HepG2 (cell line): Measurements from ENCODE around the gene HHIPL1. TPM values are rescaled to one million over a fixed set of nuclear protein-coding genes. Genes with fewer than 3 reads are reported as not detected.

Experiments
- CBX2 ChIP-seq, 2 experiments: fragments of 200-600 bp in 1 of 2; sonication (generic); formaldehyde crosslinking in 1 of 2; IDR thresholded peaks; 2 replicates each; pipeline versions ENCODE4 v1.7.0 to v1.8.1; 2018 to 2022; ENCODE audit warnings: low read depth in 2 of 2, low read length in 1 of 2, mild to moderate bottlenecking in 1 of 2, missing genetic modification reagents in 1 of 2
- ELF1 ChIP-seq: sonication (generic); formaldehyde crosslinking; IDR thresholded peaks from 2 replicates; pipeline ENCODE4 v1.4.0; 2020; ENCODE audit warnings: missing genetic modification reagents
- FOXA1 ChIP-seq, 2 experiments: fragments of 450-650 bp in 1 of 2; sonication (generic) in 1 of 2; formaldehyde crosslinking in 1 of 2; IDR thresholded peaks; 2 replicates each; pipeline versions ENCODE4 v1.4.0 to v1.6.1; 2016 to 2020; ENCODE audit warnings: missing genetic modification reagents in 1 of 2
- FOXJ3 ChIP-seq: sonication (generic); formaldehyde crosslinking; IDR thresholded peaks from 2 replicates; pipeline ENCODE4 v1.4.0; 2020; ENCODE audit warnings: missing genetic modification reagents, mild to moderate bottlenecking, borderline replicate concordance
- KAT2B ChIP-seq: fragments of 150-350 bp; IDR thresholded peaks from 2 replicates; pipeline ENCODE4 v1.6.1; 2014; ENCODE audit warnings: low read depth, low read length, borderline replicate concordance
- KAT7 ChIP-seq: IDR thresholded peaks from 2 replicates; pipeline ENCODE4 v1.6.1; 2018; ENCODE audit warnings: borderline replicate concordance, missing compliant biosample characterization
- KDM4B ChIP-seq: sonication (generic); formaldehyde crosslinking; IDR thresholded peaks from 2 replicates; pipeline ENCODE4 v1.4.0; 2020; ENCODE audit warnings: missing genetic modification reagents
- MAFK ChIP-seq, 2 experiments: IDR thresholded peaks in 1 of 2; conservative IDR thresholded peaks in 1 of 2; 2 replicates each; pipeline ENCODE4 v1.6.1; 2011; ENCODE audit warnings: improper control_type of control experiment in 2 of 2, low read length in 2 of 2
- MBD4 ChIP-seq: IDR thresholded peaks from 2 replicates; pipeline ENCODE4 v1.6.1; 2012; ENCODE audit warnings: low read length, inconsistent platforms, borderline replicate concordance
- MBNL3 ChIP-seq: fragments of 250-450 bp; sonication (Bioruptor Pico); conservative IDR thresholded peaks from 2 replicates; pipeline ENCODE4 v1.8.0; 2022; ENCODE audit warnings: mild to moderate bottlenecking, inconsistent platforms
- NFKBIZ ChIP-seq: IDR thresholded peaks from 2 replicates; pipeline ENCODE4 v1.6.1; 2018; ENCODE audit warnings: missing genetic modification reagents, missing compliant biosample characterization
- NFRKB ChIP-seq: fragments of 450-650 bp; IDR thresholded peaks from 2 replicates; pipeline ENCODE4 v1.6.1; 2017
- NR3C1 ChIP-seq: sonication (generic); formaldehyde crosslinking; IDR thresholded peaks from 2 replicates; pipeline ENCODE4 v1.4.0; 2020; ENCODE audit warnings: missing genetic modification reagents
- PCBP1 ChIP-seq: fragments of 200-400 bp; formaldehyde crosslinking; IDR thresholded peaks from 2 replicates; pipeline ENCODE4 v1.6.1; 2017; ENCODE audit warnings: mild to moderate bottlenecking, low read depth, low read length, borderline replicate concordance
- PHF8 ChIP-seq: sonication (generic); formaldehyde crosslinking; IDR thresholded peaks from 2 replicates; pipeline ENCODE4 v1.5.0; 2020; ENCODE audit warnings: missing genetic modification reagents
- POLR2A ChIP-seq, 2 experiments: IDR thresholded peaks; 2 replicates each; pipeline ENCODE4 v1.6.1; 2011; ENCODE audit warnings: low read depth in 2 of 2, low read length in 2 of 2, mild to moderate bottlenecking in 1 of 2, moderate library complexity in 1 of 2; ENCODE audit not compliant: insufficient read depth in 1 of 2
- SP5 ChIP-seq: IDR thresholded peaks from 2 replicates; pipeline ENCODE4 v1.6.1; 2016; ENCODE audit warnings: low read depth, borderline replicate concordance
- ZFP62 ChIP-seq: sonication (generic); formaldehyde crosslinking; IDR thresholded peaks from 2 replicates; pipeline ENCODE4 v1.4.0; 2020; ENCODE audit warnings: missing genetic modification reagents
- ZNF136 ChIP-seq: sonication (generic); formaldehyde crosslinking; IDR thresholded peaks from 2 replicates; pipeline ENCODE4 v1.8.1; 2022; ENCODE audit warnings: low read depth, mild to moderate bottlenecking, moderate library complexity, missing genetic modification reagents
- ZNF333 ChIP-seq: sonication (generic); formaldehyde crosslinking; IDR thresholded peaks from 2 replicates; pipeline ENCODE4 v1.4.0; 2020; ENCODE audit warnings: mild to moderate bottlenecking, missing genetic modification reagents, borderline replicate concordance
- ZNF501 ChIP-seq: sonication (generic); formaldehyde crosslinking; IDR thresholded peaks from 2 replicates; pipeline ENCODE4 v1.5.1; 2020; ENCODE audit warnings: mild to moderate bottlenecking, moderate library complexity, missing genetic modification reagents
- ZNF589 ChIP-seq: sonication (generic); formaldehyde crosslinking; conservative IDR thresholded peaks from 2 replicates; pipeline ENCODE4 v1.8.0; 2022; ENCODE audit warnings: mild to moderate bottlenecking, moderate library complexity, missing genetic modification reagents
- polyA plus RNA-seq, 8 experiments: library from polyadenylated mRNA; depleted of rRNA in 3 of 8; stranded (reverse) in 7 of 8; unstranded in 1 of 8; fragments of >200 nt; fragmentation: Illumina TruSeq in 4 of 8; extraction: Trizol in 4 of 8; gene quantifications; 2 replicates each; pipeline versions ENCODE4 v1.2.1 to v1.2.3, GENCODE V29; 2011 to 2016; ENCODE audit warnings: low read depth in 4 of 8, missing spikeins in 1 of 8, mixed read lengths in 1 of 8; ENCODE audit not compliant: insufficient read depth in 1 of 8
- total RNA-seq, 5 experiments: library from RNA; depleted of rRNA; stranded (reverse); fragments of >200 nt; fragmentation: Illumina TruSeq; extraction: Trizol; gene quantifications; 2 replicates each; pipeline ENCODE4 v1.2.3, GENCODE V29; 2016; ENCODE audit warnings: low read depth in 1 of 5
- TF ChIP-seq, protein P1 (sequence below): sonication (generic); formaldehyde crosslinking; IDR thresholded peaks from 2 replicates; pipeline ENCODE4 v1.9.0; 2021; ENCODE audit warnings: missing genetic modification reagents, borderline replicate concordance
- TF ChIP-seq, protein P2 (sequence below): sonication (generic); formaldehyde crosslinking; IDR thresholded peaks from 2 replicates; pipeline ENCODE4 v1.5.0; 2020; ENCODE audit warnings: mild to moderate bottlenecking, missing genetic modification reagents, borderline replicate concordance
- TF ChIP-seq, protein P3 (sequence below): fragments of 450-650 bp; IDR thresholded peaks from 2 replicates; pipeline ENCODE4 v1.6.1; 2017; ENCODE audit warnings: mild to moderate bottlenecking

HHIPL1 gene
- total and polyA plus RNA-seq, 2 of the 13 experiments (the other 11 are each of a cell fraction or from before 2014, with no cell fraction given) = not detected

DNA sequence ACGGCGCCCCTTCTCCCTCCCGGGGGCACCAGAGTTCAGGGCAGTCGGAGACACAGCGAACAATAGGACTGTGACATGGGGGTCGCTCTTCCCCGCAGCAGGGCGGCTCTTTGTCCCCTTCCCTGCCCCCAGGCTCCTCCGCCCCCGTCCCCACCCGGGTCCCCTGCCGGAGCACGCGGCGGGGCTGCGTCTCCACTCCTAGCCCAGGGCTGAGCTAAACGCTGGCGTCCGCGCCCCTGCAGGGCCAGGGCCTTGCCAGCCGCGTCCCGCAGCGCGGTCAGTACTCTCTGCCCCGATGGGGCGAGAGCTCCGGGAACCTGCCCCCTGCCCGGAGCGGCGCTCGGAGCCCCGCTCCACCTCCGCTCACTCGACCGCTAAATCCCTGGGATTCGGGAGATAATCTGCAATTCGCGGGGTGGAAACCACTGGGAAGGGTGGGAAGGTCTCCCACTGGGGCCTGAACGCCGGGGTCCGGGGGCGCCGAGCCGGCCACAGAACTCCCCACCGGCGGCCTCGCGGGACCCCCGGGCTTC lies 40.1 kb upstream of the HHIPL1 start (continued):
- TF ChIP-seq ZNF136 = no peak
- no peak for TF ChIP-seq MBNL3
- TF ChIP-seq, protein P1, sequence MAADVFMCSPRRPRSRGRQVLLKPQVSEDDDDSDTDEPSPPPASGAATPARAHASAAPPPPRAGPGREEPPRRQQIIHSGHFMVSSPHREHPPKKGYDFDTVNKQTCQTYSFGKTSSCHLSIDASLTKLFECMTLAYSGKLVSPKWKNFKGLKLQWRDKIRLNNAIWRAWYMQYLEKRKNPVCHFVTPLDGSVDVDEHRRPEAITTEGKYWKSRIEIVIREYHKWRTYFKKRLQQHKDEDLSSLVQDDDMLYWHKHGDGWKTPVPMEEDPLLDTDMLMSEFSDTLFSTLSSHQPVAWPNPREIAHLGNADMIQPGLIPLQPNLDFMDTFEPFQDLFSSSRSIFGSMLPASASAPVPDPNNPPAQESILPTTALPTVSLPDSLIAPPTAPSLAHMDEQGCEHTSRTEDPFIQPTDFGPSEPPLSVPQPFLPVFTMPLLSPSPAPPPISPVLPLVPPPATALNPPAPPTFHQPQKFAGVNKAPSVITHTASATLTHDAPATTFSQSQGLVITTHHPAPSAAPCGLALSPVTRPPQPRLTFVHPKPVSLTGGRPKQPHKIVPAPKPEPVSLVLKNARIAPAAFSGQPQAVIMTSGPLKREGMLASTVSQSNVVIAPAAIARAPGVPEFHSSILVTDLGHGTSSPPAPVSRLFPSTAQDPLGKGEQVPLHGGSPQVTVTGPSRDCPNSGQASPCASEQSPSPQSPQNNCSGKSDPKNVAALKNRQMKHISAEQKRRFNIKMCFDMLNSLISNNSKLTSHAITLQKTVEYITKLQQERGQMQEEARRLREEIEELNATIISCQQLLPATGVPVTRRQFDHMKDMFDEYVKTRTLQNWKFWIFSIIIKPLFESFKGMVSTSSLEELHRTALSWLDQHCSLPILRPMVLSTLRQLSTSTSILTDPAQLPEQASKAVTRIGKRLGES (CRISPR knock-in tag) = no peak
- no peak for TF ChIP-seq ZFP62
- peak; percentile 65; the same call in 1 of the 2 replicates for TF ChIP-seq PHF8 (CRISPR knock-in tag)
- no peak for TF ChIP-seq NR3C1
- TF ChIP-seq, protein P2, sequence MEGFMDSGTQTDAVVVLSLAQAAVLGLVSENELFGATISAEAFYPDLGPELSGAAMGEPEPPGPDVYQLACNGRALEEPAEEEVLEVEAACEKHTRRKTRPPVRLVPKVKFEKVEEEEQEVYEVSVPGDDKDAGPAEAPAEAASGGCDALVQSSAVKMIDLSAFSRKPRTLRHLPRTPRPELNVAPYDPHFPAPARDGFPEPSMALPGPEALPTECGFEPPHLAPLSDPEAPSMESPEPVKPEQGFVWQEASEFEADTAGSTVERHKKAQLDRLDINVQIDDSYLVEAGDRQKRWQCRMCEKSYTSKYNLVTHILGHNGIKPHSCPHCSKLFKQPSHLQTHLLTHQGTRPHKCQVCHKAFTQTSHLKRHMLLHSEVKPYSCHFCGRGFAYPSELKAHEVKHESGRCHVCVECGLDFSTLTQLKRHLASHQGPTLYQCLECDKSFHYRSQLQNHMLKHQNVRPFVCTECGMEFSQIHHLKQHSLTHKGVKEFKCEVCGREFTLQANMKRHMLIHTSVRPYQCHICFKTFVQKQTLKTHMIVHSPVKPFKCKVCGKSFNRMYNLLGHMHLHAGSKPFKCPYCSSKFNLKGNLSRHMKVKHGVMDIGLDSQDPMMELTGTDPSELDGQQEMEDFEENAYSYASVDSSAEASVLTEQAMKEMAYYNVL (CRISPR knock-in tag) = 0 out of 2 replicates have a peak, but pooled peaks have one; percentile 32
- TF ChIP-seq, protein P3, sequence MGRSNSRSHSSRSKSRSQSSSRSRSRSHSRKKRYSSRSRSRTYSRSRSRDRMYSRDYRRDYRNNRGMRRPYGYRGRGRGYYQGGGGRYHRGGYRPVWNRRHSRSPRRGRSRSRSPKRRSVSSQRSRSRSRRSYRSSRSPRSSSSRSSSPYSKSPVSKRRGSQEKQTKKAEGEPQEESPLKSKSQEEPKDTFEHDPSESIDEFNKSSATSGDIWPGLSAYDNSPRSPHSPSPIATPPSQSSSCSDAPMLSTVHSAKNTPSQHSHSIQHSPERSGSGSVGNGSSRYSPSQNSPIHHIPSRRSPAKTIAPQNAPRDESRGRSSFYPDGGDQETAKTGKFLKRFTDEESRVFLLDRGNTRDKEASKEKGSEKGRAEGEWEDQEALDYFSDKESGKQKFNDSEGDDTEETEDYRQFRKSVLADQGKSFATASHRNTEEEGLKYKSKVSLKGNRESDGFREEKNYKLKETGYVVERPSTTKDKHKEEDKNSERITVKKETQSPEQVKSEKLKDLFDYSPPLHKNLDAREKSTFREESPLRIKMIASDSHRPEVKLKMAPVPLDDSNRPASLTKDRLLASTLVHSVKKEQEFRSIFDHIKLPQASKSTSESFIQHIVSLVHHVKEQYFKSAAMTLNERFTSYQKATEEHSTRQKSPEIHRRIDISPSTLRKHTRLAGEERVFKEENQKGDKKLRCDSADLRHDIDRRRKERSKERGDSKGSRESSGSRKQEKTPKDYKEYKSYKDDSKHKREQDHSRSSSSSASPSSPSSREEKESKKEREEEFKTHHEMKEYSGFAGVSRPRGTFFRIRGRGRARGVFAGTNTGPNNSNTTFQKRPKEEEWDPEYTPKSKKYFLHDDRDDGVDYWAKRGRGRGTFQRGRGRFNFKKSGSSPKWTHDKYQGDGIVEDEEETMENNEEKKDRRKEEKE = no peak
- TF ChIP-seq KAT2B = no peak
- TF ChIP-seq KDM4B = 0 out of 2 replicates have a peak, but pooled peaks have one; percentile 30
- no peak for TF ChIP-seq NFRKB
- no peak for TF ChIP-seq SP5
- no peak for TF ChIP-seq CBX2 (IDR thresholded peaks at IDR 0.05; ENCODE audit: low read depth, low read length)
- TF ChIP-seq CBX2 (CRISPR knock-in tag; IDR thresholded peaks at IDR 0.05; ENCODE audit: low read depth) = no peak
- TF ChIP-seq ZNF501 = no peak
- TF ChIP-seq MBD4 = no peak
- no peak for TF ChIP-seq MAFK (conservative IDR thresholded peaks at IDR 0.05 in 1 of 2, IDR thresholded peaks at IDR 0.05 in 1 of 2; ENCODE audit: low read length in 2 of 2)
- no peak for TF ChIP-seq KAT7 (CRISPR knock-in tag)
- TF ChIP-seq ELF1 (CRISPR knock-in tag) = no peak
- no peak for TF ChIP-seq PCBP1
- 0 out of 4 replicates have a peak, but pooled peaks of 1 of the 2 experiments have one; percentile 7 for TF ChIP-seq POLR2A (IDR thresholded peaks at IDR 0.05; ENCODE audit: insufficient read depth in 1 of 2, low read depth in 2 of 2, low read length in 2 of 2)
- no peak for TF ChIP-seq FOXJ3 (CRISPR knock-in tag)
- no peak for TF ChIP-seq ZNF333 (CRISPR knock-in tag)
- TF ChIP-seq NFKBIZ = no peak
- no peak for TF ChIP-seq FOXA1 (IDR thresholded peaks at IDR 0.05)
- no peak for TF ChIP-seq FOXA1 (CRISPR knock-in tag; IDR thresholded peaks at IDR 0.05)
- no peak for TF ChIP-seq ZNF589 (CRISPR knock-in tag)
